Occipital lobe (tissue), 1 donor: ENCODE results near the gene ADO. TPM values are rescaled to one million over a fixed set of nuclear protein-coding genes. Genes with fewer than 3 reads are reported as not detected.

Experiments used
- total RNA-seq: library from RNA; depleted of rRNA; stranded (reverse); fragments of >200 nt; gene quantifications from one replicate; pipeline ENCODE4 v1.2.3, GENCODE V29; 2014

Gene ADO
- total RNA-seq, 1 donor from 2014 or later: 38.7 TPM

Other genes starting within 250 kb of the ADO start
- gene EGR2, start 11.6 kb downstream of the ADO start, total RNA-seq: 1.6 TPM